Upper lobe of left lung (tissue), 6 donors: ENCODE data around the gene CD70. TPM values are rescaled to one million over a fixed set of nuclear protein-coding genes. Genes with fewer than 3 reads are reported as not detected.
"Not testable (repeated sequence)": the region's sequence is repeated elsewhere in the genome, so short reads cannot be mapped to it uniquely, and the experiment has no call there.

ENCODE experiments used
- ATAC-seq, 2 donors: fragments of 200-7000 bp; cut with Tn5 transposase; one replicate each; pipeline ENCODE4 v1.9.1; 2022; ENCODE audit warnings: mild to moderate bottlenecking in 2 of 2, moderate library complexity in 2 of 2; ENCODE audit not compliant: low FRiP score in 2 of 2
- DNase-seq, 2 donors: peaks; one replicate each; pipeline ENCODE4 v3.0.0-alpha.2; 2019 to 2020
- H3K27ac ChIP-seq, 4 donors: fragments of 200-600 bp; sonication (generic); one replicate each; pipeline ENCODE4 v1.5.1; 2016 to 2019
- H3K27me3 ChIP-seq, 4 donors: fragments of 200-600 bp; sonication (generic); one replicate each; pipeline ENCODE4 v1.5.1; 2017 to 2019
- H3K36me3 ChIP-seq, 4 donors: fragments of 200-600 bp; sonication (generic); one replicate each; pipeline ENCODE4 v1.5.1; 2016 to 2019
- H3K4me1 ChIP-seq, 4 donors: fragments of 200-600 bp; sonication (generic); one replicate each; pipeline ENCODE4 v1.5.1; 2018 to 2019
- H3K4me3 ChIP-seq, 4 donors: fragments of 200-600 bp; sonication (generic); one replicate each; pipeline ENCODE4 v1.5.1; 2017 to 2019; ENCODE audit warnings: mild to moderate bottlenecking in 2 of 4, moderate library complexity in 1 of 4
- H3K9me3 ChIP-seq, 4 donors: fragments of 200-600 bp; sonication (generic); one replicate each; pipeline ENCODE4 v1.5.1; 2018 to 2019
- CTCF ChIP-seq, 6 experiments: fragments of 450-650 bp in 4 of 6; fragments of 200-600 bp in 2 of 6; sonication (generic) in 2 of 6; IDR thresholded peaks; one replicate each; pipeline ENCODE4 v1.5.1; 2016 to 2019; ENCODE audit warnings: antibody characterized with exemption in 6 of 6
- EP300 ChIP-seq, 4 donors: sonication (generic); formaldehyde crosslinking; IDR thresholded peaks; one replicate each; pipeline ENCODE4 v1.5.1; 2017; ENCODE audit warnings: antibody characterized with exemption in 4 of 4, control low read depth in 2 of 4
- POLR2A ChIP-seq, 4 donors: fragments of 450-650 bp; IDR thresholded peaks; one replicate each; pipeline ENCODE4 v1.5.1; 2016 to 2017; ENCODE audit warnings: antibody characterized with exemption in 4 of 4, mild to moderate bottlenecking in 2 of 4
- POLR2AphosphoS5 ChIP-seq, 2 donors: sonication (generic); formaldehyde crosslinking; IDR thresholded peaks; one replicate each; pipeline ENCODE4 v1.5.1; 2017; ENCODE audit warnings: antibody characterized with exemption in 2 of 2
- WGBS, 2 donors: methylation state at CpG; one replicate each; pipeline ENCODE4 v1.1.5; 2017 to 2018; 5-methylcytosine and 5-hydroxymethylcytosine counted together
- total RNA-seq, 6 donors: library from RNA; depleted of rRNA in 4 of 6; stranded (reverse); fragments of >200 nt in 4 of 6; gene quantifications; one replicate each; pipeline versions ENCODE4 v1.1.0 to v1.2.1, GENCODE V29; 2016 to 2021
- donor health status: DM: no; HTN: no; CAD: no; lungs with moderate emphysema.
- donor health status: DM: no; HTN: yes; CAD: no; lungs with severe emphysema.

The CD70 gene, protein sequence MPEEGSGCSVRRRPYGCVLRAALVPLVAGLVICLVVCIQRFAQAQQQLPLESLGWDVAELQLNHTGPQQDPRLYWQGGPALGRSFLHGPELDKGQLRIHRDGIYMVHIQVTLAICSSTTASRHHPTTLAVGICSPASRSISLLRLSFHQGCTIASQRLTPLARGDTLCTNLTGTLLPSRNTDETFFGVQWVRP
- 1 to 10 TPM in 1 of 6 donors, under 1 TPM in 1, not detected in 4; 0.31 to 1.3 TPM for total RNA-seq

- Histone ChIP-seq H3K4me3 (peak within 1 kb of the TSS in 3 of 4 donors; percentile 10 to 24 (median 11)), H3K36me3 (no peaks in the 10 kb centered on the region), H3K27ac (no peak within 1 kb of the TSS), H3K27me3 (peaks cover 0 to 23% (median 10%) of the 10 kb centered on the region in 4 donors), H3K4me1 (peaks cover 12 to 31% (median 23%) of the 10 kb centered on the region in 4 donors), H3K9me3 (no peaks in the 10 kb centered on the region)
- no peak for TF ChIP-seq CTCF (IDR thresholded peaks at IDR 0.05)
- no peak for TF ChIP-seq EP300 (IDR thresholded peaks at IDR 0.05)
- no peak for TF ChIP-seq POLR2A (IDR thresholded peaks at IDR 0.05)
- 1 to 2% methylated on average over 21 to 28 of the region's 35 CpGs for WGBS, 2 donors
- peak in 1 of 2 donors; percentile 83 for DNase-seq
- ATAC-seq, result peak; percentile 17 to 87
These were observed at the start of gene CD70 for GRCh38 chr19:6590827-6591319. Gene CD70, minus strand, starts transcription at chr19:6591150. Its CDS starts 148 bp downstream, at chr19:6591002.

- H3K36me3 ChIP-seq, H3K27ac ChIP-seq, DNase-seq, H3K4me3 ChIP-seq, H3K27me3 ChIP-seq, ATAC-seq, H3K9me3 ChIP-seq, H3K4me1 ChIP-seq: not testable (repeated sequence)
- WGBS, 2 donors, result 83 to 90% methylated on average over 9 of the region's 9 CpGs
These were observed 49.4 kb upstream of the CD70 start for GRCh38 chr19:6640333-6640732.

DNA sequence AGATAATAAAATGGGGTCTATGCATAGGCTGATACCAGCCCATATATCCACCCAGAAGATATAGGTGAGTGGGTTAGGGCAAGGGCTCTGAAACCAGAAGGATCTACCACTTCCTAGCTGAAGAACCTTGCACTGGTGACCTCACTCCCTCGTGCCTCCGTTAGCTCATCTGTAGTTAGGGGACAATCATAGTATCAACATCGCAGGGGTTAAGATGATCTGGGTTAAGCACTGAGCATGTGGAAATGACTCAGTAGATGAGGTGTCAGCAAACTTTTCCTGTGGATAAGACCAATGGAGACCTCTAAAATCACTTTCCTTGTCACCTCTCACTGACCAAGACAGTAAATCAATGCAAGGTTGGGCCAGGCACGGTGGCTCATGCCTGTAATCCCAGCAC lies 48.5 kb upstream of the CD70 start:
- WGBS, 2 donors, result 57 to 61% methylated on average over 4 of the region's 4 CpGs
- Histone ChIP-seq H3K4me1 (no peaks in the 10 kb centered on the region), H3K27me3 (no peaks in the 10 kb centered on the region), H3K36me3 (no peaks in the 10 kb centered on the region), H3K27ac (no peak overlapping the region), H3K4me3 (no peak overlapping the region), H3K9me3 (no peaks in the 10 kb centered on the region)
- peak in 1 of 4 donors; percentile 48 for TF ChIP-seq EP300 (IDR thresholded peaks at IDR 0.05)
- TF ChIP-seq CTCF (IDR thresholded peaks at IDR 0.05), result no peak
- TF ChIP-seq POLR2AphosphoS5 (IDR thresholded peaks at IDR 0.05), result no peak
- no peak for TF ChIP-seq POLR2A (IDR thresholded peaks at IDR 0.05)
- DNase-seq (no peak), ATAC-seq (no peak)

GRCh38 chr19:6633456-6633813 lies 42.5 kb upstream of the CD70 start:
- H3K4me3 ChIP-seq, H3K9me3 ChIP-seq, H3K27me3 ChIP-seq, H3K36me3 ChIP-seq, DNase-seq, H3K27ac ChIP-seq, H3K4me1 ChIP-seq, ATAC-seq: not testable (repeated sequence)
- whole genome bisulfite sequencing, 2 donors, result 83 to 86% methylated on average over 4 of the region's 4 CpGs

- peak in 1 of 2 donors; percentile 75 for ATAC-seq
- H3K27ac ChIP-seq, H3K9me3 ChIP-seq, H3K4me1 ChIP-seq, H3K36me3 ChIP-seq, H3K27me3 ChIP-seq, H3K4me3 ChIP-seq: not testable (repeated sequence)
- 48 to 51% methylated on average over 25 to 26 of the region's 26 CpGs for WGBS, 2 donors
- DNase-seq, result peak in 1 of 2 donors; percentile 87
- peak; percentile 56 to 79 (median 72) for TF ChIP-seq CTCF (IDR thresholded peaks at IDR 0.05)
These were observed 42.0 kb upstream of the CD70 start for GRCh38 chr19:6632747-6633455.
